HEK293 (cell line): ENCODE results near the gene CAMP.

Experiments
- GLIS1 ChIP-seq: fragments of 450-650 bp; formaldehyde crosslinking; IDR thresholded peaks from 2 replicates; pipeline ENCODE4 v1.5.1; 2016; ENCODE audit warnings: missing biosample characterization, missing genetic modification characterization
- HIC1 ChIP-seq: fragments of 450-650 bp; formaldehyde crosslinking; IDR thresholded peaks from 2 replicates; pipeline ENCODE4 v1.5.1; 2016; ENCODE audit warnings: missing biosample characterization, missing genetic modification characterization
- OSR2 ChIP-seq: fragments of 450-650 bp; formaldehyde crosslinking; IDR thresholded peaks from 2 replicates; pipeline ENCODE4 v1.5.1; 2016; ENCODE audit warnings: missing biosample characterization, missing genetic modification characterization
- PATZ1 ChIP-seq: fragments of 450-650 bp; formaldehyde crosslinking; IDR thresholded peaks from 2 replicates; pipeline ENCODE4 v1.5.1; 2016; ENCODE audit warnings: missing biosample characterization, missing genetic modification characterization
- YY1 ChIP-seq: fragments of 450-650 bp; formaldehyde crosslinking; IDR thresholded peaks from 2 replicates; pipeline ENCODE4 v1.5.1; 2018; ENCODE audit warnings: missing biosample characterization, missing genetic modification characterization
- ZBTB17 ChIP-seq: fragments of 450-650 bp; formaldehyde crosslinking; IDR thresholded peaks from 2 replicates; pipeline ENCODE4 v1.5.1; 2016; ENCODE audit warnings: missing biosample characterization, missing genetic modification characterization
- ZBTB20 ChIP-seq: fragments of 450-650 bp; formaldehyde crosslinking; IDR thresholded peaks from 2 replicates; pipeline ENCODE4 v1.5.1; 2016; ENCODE audit warnings: missing biosample characterization, missing genetic modification characterization
- ZBTB6 ChIP-seq: fragments of 450-650 bp; formaldehyde crosslinking; IDR thresholded peaks from 2 replicates; pipeline ENCODE4 v1.5.1; 2017; ENCODE audit warnings: missing biosample characterization, missing genetic modification characterization
- ZFHX2 ChIP-seq: fragments of 450-650 bp; formaldehyde crosslinking; conservative IDR thresholded peaks from 2 replicates; pipeline ENCODE4 v1.5.1; 2016; ENCODE audit warnings: missing biosample characterization, missing genetic modification characterization
- ZFP69B ChIP-seq: fragments of 450-650 bp; formaldehyde crosslinking; IDR thresholded peaks from 2 replicates; pipeline ENCODE4 v1.5.1; 2016; ENCODE audit warnings: missing biosample characterization, missing genetic modification characterization
- ZNF114 ChIP-seq: fragments of 450-650 bp; formaldehyde crosslinking; IDR thresholded peaks from 2 replicates; pipeline ENCODE4 v1.5.0; 2017; ENCODE audit warnings: missing biosample characterization, missing genetic modification characterization
- ZNF239 ChIP-seq: fragments of 450-650 bp; formaldehyde crosslinking; IDR thresholded peaks from 2 replicates; pipeline ENCODE4 v1.5.1; 2016; ENCODE audit warnings: missing biosample characterization, missing genetic modification characterization
- ZNF292 ChIP-seq: fragments of 450-650 bp; formaldehyde crosslinking; IDR thresholded peaks from 2 replicates; pipeline ENCODE4 v1.5.1; 2016; ENCODE audit warnings: low read depth, missing biosample characterization, missing genetic modification characterization, borderline replicate concordance
- ZNF311 ChIP-seq: fragments of 450-650 bp; formaldehyde crosslinking; IDR thresholded peaks from 2 replicates; pipeline ENCODE4 v1.5.1; 2017; ENCODE audit warnings: missing biosample characterization, missing genetic modification characterization, borderline replicate concordance
- ZNF366 ChIP-seq: fragments of 450-650 bp; formaldehyde crosslinking; conservative IDR thresholded peaks from 2 replicates; pipeline ENCODE4 v1.5.1; 2016; ENCODE audit warnings: missing biosample characterization, missing genetic modification characterization
- ZNF596 ChIP-seq: fragments of 450-650 bp; IDR thresholded peaks from 2 replicates; pipeline ENCODE4 v1.5.0; 2018; ENCODE audit warnings: missing biosample characterization, mild to moderate bottlenecking, missing genetic modification characterization, moderate library complexity
- ZNF768 ChIP-seq: fragments of 450-650 bp; formaldehyde crosslinking; IDR thresholded peaks from 2 replicates; pipeline ENCODE4 v1.5.1; 2018; ENCODE audit warnings: missing biosample characterization, mild to moderate bottlenecking, missing genetic modification characterization
- TF ChIP-seq, protein P1 (sequence below): fragments of 450-650 bp; formaldehyde crosslinking; IDR thresholded peaks from 2 replicates; pipeline ENCODE4 v1.5.1; 2016; ENCODE audit warnings: missing biosample characterization, missing genetic modification characterization

The CAMP gene

DNA sequence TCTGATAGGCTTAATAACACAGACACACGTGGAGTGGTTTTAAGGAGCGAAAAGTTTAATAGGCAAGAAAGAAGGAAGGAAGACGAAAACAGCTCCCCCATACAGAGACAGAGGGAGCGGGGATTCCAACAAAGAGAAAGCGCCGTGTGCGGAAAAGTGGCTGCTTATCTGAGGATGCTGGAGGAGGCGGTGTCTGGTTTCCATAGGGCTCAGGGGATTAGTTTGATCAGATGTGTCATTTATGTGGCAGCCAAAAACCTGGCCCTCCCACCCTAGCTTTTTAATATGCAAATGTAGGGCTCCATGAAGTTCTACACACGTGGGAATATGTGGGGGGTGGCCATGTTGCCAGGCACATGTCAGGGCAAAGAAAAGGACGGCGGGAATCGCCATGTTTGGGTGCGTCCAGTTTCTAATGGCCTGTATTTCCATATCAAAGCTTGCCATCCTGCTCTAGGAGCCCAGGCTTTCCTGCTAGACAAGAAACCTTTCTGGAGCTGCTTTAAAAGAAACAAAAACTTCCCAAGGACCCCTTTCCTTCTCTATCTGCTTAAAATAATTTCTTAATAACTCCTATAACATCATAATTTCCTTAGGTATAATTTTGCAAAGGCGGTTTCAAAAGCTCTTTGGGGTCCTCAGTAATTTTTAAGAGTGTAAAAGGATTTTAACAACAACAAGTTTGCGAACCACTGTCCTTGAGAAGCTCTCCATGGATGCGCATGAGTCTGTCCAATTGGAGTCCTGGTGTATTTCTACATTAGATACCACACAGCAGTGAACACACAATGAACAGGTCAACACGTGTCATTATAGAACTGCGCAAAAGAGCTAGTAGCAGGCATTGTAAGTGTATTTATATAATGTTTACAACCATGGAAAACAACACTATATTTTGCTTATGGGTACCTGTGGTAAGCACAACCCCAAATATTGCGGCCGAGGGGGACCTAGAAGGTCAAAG, 17.0 kb downstream of the CAMP start (continued):
- 0 out of 2 replicates have a peak, but pooled peaks have one; percentile 5 for TF ChIP-seq ZBTB6 (tag by site-specific recombination)
- no peak for TF ChIP-seq ZNF239 (tag by site-specific recombination)
- peak; percentile 22; the same call in 1 of the 2 replicates for TF ChIP-seq ZBTB20 (tag by site-specific recombination)
- no peak for TF ChIP-seq ZNF292
- no peak for TF ChIP-seq ZNF114 (tag by site-specific recombination)
- no peak for TF ChIP-seq ZNF311 (tag by site-specific recombination)
- TF ChIP-seq, protein P1, sequence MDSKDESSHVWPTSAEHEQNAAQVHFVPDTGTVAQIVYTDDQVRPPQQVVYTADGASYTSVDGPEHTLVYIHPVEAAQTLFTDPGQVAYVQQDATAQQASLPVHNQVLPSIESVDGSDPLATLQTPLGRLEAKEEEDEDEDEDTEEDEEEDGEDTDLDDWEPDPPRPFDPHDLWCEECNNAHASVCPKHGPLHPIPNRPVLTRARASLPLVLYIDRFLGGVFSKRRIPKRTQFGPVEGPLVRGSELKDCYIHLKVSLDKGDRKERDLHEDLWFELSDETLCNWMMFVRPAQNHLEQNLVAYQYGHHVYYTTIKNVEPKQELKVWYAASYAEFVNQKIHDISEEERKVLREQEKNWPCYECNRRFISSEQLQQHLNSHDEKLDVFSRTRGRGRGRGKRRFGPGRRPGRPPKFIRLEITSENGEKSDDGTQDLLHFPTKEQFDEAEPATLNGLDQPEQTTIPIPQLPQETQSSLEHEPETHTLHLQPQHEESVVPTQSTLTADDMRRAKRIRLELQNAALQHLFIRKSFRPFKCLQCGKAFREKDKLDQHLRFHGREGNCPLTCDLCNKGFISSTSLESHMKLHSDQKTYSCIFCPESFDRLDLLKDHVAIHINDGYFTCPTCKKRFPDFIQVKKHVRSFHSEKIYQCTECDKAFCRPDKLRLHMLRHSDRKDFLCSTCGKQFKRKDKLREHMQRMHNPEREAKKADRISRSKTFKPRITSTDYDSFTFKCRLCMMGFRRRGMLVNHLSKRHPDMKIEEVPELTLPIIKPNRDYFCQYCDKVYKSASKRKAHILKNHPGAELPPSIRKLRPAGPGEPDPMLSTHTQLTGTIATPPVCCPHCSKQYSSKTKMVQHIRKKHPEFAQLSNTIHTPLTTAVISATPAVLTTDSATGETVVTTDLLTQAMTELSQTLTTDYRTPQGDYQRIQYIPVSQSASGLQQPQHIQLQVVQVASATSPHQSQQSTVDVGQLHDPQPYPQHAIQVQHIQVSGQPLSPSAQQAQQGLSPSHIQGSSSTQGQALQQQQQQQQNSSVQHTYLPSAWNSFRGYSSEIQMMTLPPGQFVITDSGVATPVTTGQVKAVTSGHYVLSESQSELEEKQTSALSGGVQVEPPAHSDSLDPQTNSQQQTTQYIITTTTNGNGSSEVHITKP (tag by site-specific recombination): peak; percentile 88; the same call in 1 of the 2 replicates
- TF ChIP-seq PATZ1 (tag by site-specific recombination): peak; percentile 25; the same call in 1 of the 2 replicates
- TF ChIP-seq ZNF596 (tag by site-specific recombination): no peak
- peak; percentile 76 for TF ChIP-seq ZNF366
- 0 out of 2 replicates have a peak, but pooled peaks have one; percentile 45 for TF ChIP-seq HIC1 (tag by site-specific recombination)
- TF ChIP-seq ZNF768: no peak
- TF ChIP-seq ZFHX2: peak; percentile 32
- peak; percentile 24; the same call in 1 of the 2 replicates for TF ChIP-seq ZBTB17 (tag by site-specific recombination)
- peak; percentile 52; the same call in 1 of the 2 replicates for TF ChIP-seq YY1 (tag by site-specific recombination)
- TF ChIP-seq GLIS1 (tag by site-specific recombination): peak; percentile 59
- peak; percentile 54 for TF ChIP-seq OSR2
- no peak for TF ChIP-seq ZFP69B
